DOHH2 (cell line): Measurements from ENCODE around the gene TLR9.

Source experiments
- H3F3A ChIP-seq: fragments of 200-600 bp; sonication (generic), shearing (Covaris generic); 2 replicates; pipeline ENCODE4 v1.6.0; 2016; ENCODE audit warnings: antibody characterized with exemption, mild to moderate bottlenecking; ENCODE audit not compliant: control insufficient read depth, insufficient read depth
- H3K27ac ChIP-seq: fragments of 200-600 bp; sonication (generic); 2 replicates; pipeline ENCODE4 v1.5.1; 2014; ENCODE audit warnings: low read depth, mild to moderate bottlenecking, low read length, moderate library complexity
- H3K27me3 ChIP-seq: fragments of 200-600 bp; sonication (generic); 2 replicates; pipeline ENCODE4 v1.6.1; 2014; ENCODE audit warnings: mild to moderate bottlenecking, low read length, mixed read lengths; ENCODE audit not compliant: control insufficient read depth
- H3K36me3 ChIP-seq: fragments of 200-600 bp; sonication (generic); 2 replicates; pipeline ENCODE4 v1.6.1; 2014; ENCODE audit warnings: mild to moderate bottlenecking, low read length, moderate library complexity, mixed read lengths; ENCODE audit not compliant: control insufficient read depth
- H3K4me1 ChIP-seq: fragments of 200-600 bp; sonication (generic); 2 replicates; pipeline ENCODE4 v1.6.1; 2014; ENCODE audit warnings: mild to moderate bottlenecking, low read length, mixed read lengths; ENCODE audit not compliant: control insufficient read depth
- H3K4me2 ChIP-seq: fragments of 200-600 bp; sonication (generic); 2 replicates; pipeline ENCODE4 v1.6.0; 2014; ENCODE audit warnings: mild to moderate bottlenecking, low read length, moderate library complexity
- H3K4me3 ChIP-seq: fragments of 200-600 bp; sonication (generic); 2 replicates; pipeline ENCODE4 v1.5.1; 2014; ENCODE audit warnings: mild to moderate bottlenecking, low read length, mixed read lengths
- H3K79me2 ChIP-seq: fragments of 200-600 bp; sonication (generic); 2 replicates; pipeline ENCODE4 v1.6.1; 2014; ENCODE audit warnings: mild to moderate bottlenecking, low read length, mixed read lengths; ENCODE audit not compliant: control insufficient read depth
- H3K9me2 ChIP-seq: fragments of 200-600 bp; sonication (generic); replicated peaks from 2 replicates; pipeline ENCODE4 v1.6.1; 2014; ENCODE audit warnings: mild to moderate bottlenecking, low read length, mixed read lengths; ENCODE audit not compliant: control insufficient read depth
- H3K9me3 ChIP-seq: fragments of 200-600 bp; sonication (generic); 2 replicates; pipeline ENCODE4 v1.6.1; 2014; ENCODE audit warnings: antibody characterized with exemption, low read length, mixed read lengths; ENCODE audit not compliant: control insufficient read depth, insufficient read depth
- H4K20me1 ChIP-seq: fragments of 200-600 bp; sonication (generic); 2 replicates; pipeline ENCODE4 v1.6.0; 2014; ENCODE audit warnings: low read depth, mild to moderate bottlenecking, antibody characterized with exemption, low read length, moderate library complexity; ENCODE audit not compliant: control insufficient read depth, insufficient read depth
- EZH2phosphoT487 ChIP-seq: fragments of 200-600 bp; sonication (generic); IDR thresholded peaks from 2 replicates; pipeline ENCODE4 v1.6.1; 2017; ENCODE audit warnings: borderline replicate concordance, mild to moderate bottlenecking, antibody characterized with exemption, low read length, moderate library complexity, mixed read lengths
- TF ChIP-seq, protein P1 (sequence below): fragments of 200-600 bp; sonication (generic); IDR thresholded peaks from one replicate; pipeline ENCODE4 v1.5.1; 2014; ENCODE audit warnings: antibody characterized with exemption, mild to moderate bottlenecking, low read depth, low read length; ENCODE audit not compliant: poor library complexity, severe bottlenecking

The TLR9 gene

DNA sequence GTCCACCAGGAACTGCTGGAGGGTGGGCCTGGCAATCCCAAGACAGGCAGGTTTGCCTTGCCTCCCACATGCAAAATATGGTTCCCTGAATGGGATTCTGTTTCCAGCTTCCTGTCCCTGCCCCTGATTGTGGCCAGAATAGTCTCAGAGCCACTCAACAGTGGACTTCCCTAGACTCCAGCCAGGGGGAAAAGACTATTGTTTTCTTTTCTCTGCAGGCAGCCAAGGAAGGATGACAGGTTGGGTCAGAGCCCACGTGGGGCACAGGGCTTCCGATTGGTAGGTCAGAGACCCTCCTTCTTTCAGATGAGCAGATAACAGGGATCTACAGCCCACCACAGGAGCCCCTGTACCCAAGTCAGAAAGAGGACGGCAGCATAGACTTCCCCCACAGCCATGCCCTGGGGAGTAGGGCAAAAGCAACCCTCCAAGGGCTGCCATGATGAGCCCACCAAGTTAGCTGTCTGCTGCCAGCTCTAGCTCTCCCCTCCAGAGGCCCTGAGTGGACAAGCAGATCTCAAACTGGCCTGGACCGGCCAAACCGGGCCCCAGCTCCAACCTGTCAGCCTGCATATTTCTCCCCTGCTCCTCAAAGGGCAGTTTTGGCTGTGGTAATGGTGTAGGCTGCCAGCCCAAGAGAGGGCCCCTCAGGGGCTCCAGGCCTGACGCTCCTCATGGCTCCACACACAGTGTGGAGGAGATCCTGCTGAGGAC is 6.4 kb downstream of the TLR9 start:
- Histone ChIP-seq H3K9me2 (no peaks in the 10 kb centered on the region), H3K27ac (no peak overlapping the region), H4K20me1 (peaks cover 7% of the 10 kb centered on the region; the same call in 1 of the 2 replicates), H3K9me3 (no peaks in the 10 kb centered on the region), H3K4me3 (no peak overlapping the region), H3F3A (0 out of 2 replicates have a peak, but pooled peaks cover 7% of the 10 kb centered on the region), H3K27me3 (no peaks in the 10 kb centered on the region), H3K36me3 (peaks cover 87% of the 10 kb centered on the region), H3K79me2 (peaks cover 55% of the 10 kb centered on the region), H3K4me1 (peaks cover 23% of the 10 kb centered on the region), H3K4me2 (no peak overlapping the region)
- TF ChIP-seq EZH2phosphoT487, result no peak
- TF ChIP-seq, protein P1, sequence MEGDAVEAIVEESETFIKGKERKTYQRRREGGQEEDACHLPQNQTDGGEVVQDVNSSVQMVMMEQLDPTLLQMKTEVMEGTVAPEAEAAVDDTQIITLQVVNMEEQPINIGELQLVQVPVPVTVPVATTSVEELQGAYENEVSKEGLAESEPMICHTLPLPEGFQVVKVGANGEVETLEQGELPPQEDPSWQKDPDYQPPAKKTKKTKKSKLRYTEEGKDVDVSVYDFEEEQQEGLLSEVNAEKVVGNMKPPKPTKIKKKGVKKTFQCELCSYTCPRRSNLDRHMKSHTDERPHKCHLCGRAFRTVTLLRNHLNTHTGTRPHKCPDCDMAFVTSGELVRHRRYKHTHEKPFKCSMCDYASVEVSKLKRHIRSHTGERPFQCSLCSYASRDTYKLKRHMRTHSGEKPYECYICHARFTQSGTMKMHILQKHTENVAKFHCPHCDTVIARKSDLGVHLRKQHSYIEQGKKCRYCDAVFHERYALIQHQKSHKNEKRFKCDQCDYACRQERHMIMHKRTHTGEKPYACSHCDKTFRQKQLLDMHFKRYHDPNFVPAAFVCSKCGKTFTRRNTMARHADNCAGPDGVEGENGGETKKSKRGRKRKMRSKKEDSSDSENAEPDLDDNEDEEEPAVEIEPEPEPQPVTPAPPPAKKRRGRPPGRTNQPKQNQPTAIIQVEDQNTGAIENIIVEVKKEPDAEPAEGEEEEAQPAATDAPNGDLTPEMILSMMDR, result no peak

GRCh38 chr3:52218454-52218853 is 7.0 kb downstream of the TLR9 start:
- Histone ChIP-seq H3K4me1 (peaks cover 17% of the 10 kb centered on the region), H3K4me2 (no peak overlapping the region)

DNA sequence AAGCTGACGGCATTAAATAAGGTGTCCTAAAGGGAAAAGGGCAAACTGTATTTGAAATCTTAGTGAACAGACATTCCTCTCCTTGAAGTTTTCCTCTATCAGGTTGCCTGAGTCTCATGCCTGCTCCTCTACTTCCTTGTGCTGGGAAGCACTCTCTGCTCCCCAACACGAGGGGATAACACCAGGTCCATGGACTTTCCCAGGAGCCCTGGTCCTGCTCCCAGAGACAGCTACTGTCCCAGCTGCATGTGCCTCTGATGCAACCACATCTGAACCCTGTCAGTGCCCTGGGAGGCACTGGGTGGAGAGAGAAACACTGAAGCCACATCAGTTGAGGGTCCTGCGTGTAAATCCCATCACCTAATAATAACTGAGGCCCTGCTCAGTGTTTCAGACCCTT is 7.4 kb downstream of the TLR9 start:
- no peak for TF ChIP-seq EZH2phosphoT487
- TF ChIP-seq, protein P1, result no peak
- Histone ChIP-seq H3K9me3 (no peaks in the 10 kb centered on the region), H3K27me3 (no peaks in the 10 kb centered on the region), H4K20me1 (no peaks in the 10 kb centered on the region), H3F3A (peaks cover 15% of the 10 kb centered on the region), H3K27ac (no peak overlapping the region), H3K4me2 (no peak overlapping the region), H3K4me3 (no peak overlapping the region), H3K36me3 (peaks cover 85% of the 10 kb centered on the region), H3K9me2 (no peaks in the 10 kb centered on the region), H3K4me1 (peaks cover 17% of the 10 kb centered on the region), H3K79me2 (peaks cover 44% of the 10 kb centered on the region)

More at GRCh38 chr3:52218454-52218853, 7.0 kb downstream of the TLR9 start:
- Histone ChIP-seq H3K9me2 (no peaks in the 10 kb centered on the region), H3K9me3 (no peaks in the 10 kb centered on the region), H3K4me3 (no peak overlapping the region), H3K79me2 (peaks cover 48% of the 10 kb centered on the region), H3K27me3 (no peaks in the 10 kb centered on the region), H3K36me3 (peaks cover 86% of the 10 kb centered on the region), H3F3A (peaks cover 12% of the 10 kb centered on the region), H4K20me1 (peaks cover under 1% of the 10 kb centered on the region; the same call in 1 of the 2 replicates), H3K27ac (no peak overlapping the region)
- no peak for TF ChIP-seq EZH2phosphoT487
- TF ChIP-seq, protein P1, result no peak
